PFSK-1 (cell line): ENCODE data around the gene TNFAIP8L2.

Source experiments
- FOXP2 ChIP-seq: optimal IDR thresholded peaks from 2 replicates; pipeline ENCODE3; 2011; ENCODE audit warnings: borderline replicate concordance, control low read depth, inconsistent platforms; ENCODE audit not compliant: insufficient read depth; ENCODE audit errors: extremely low read length, extremely low read depth
- POLR2AphosphoS5 ChIP-seq: IDR thresholded peaks from 2 replicates; pipeline ENCODE4 v1.6.1; 2012; ENCODE audit warnings: low read depth, mild to moderate bottlenecking, control low read depth, low read length, moderate library complexity
- SIN3A ChIP-seq: IDR thresholded peaks from 2 replicates; pipeline ENCODE4 v1.6.1; 2012; ENCODE audit warnings: mild to moderate bottlenecking, low read length, moderate library complexity, borderline replicate concordance; ENCODE audit not compliant: insufficient read depth
- TAF1 ChIP-seq: IDR thresholded peaks from 2 replicates; pipeline ENCODE4 v1.6.1; 2012; ENCODE audit warnings: low read length, control low read depth, borderline replicate concordance; ENCODE audit not compliant: insufficient read depth
- TF ChIP-seq, protein P1 (sequence below), 2 experiments: IDR thresholded peaks; 2 replicates each; pipeline versions ENCODE4 v1.6.1 to v1.8.0; 2011 to 2012; ENCODE audit warnings: low read depth in 2 of 2, low read length in 2 of 2, control low read depth in 1 of 2, inconsistent platforms in 1 of 2, mild to moderate bottlenecking in 1 of 2, moderate library complexity in 1 of 2; ENCODE audit not compliant: insufficient read depth in 1 of 2

Gene TNFAIP8L2

DNA sequence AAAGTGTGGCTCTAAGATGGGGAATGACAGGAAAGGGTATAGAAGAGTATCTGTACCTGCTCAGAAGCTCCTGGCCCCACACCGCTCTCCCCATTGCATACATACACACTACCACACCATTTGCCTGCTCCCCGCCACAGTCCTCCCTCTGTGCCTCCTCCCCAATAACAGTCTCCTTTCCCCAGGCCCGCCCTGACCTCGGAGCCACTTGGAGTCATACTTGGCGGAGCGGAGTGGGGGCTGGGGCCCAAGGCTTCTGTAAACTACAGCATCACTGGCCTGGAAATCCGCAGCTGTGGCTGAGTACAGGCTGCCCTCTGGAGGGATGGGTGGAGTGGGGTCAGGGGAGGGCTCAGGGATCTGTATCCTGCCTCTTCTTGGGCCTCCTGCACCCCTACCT, 18.7 kb upstream of the TNFAIP8L2 start:
- TF ChIP-seq FOXP2 = no peak
- TF ChIP-seq TAF1 = no peak
- no peak for TF ChIP-seq SIN3A
- TF ChIP-seq, protein P1, sequence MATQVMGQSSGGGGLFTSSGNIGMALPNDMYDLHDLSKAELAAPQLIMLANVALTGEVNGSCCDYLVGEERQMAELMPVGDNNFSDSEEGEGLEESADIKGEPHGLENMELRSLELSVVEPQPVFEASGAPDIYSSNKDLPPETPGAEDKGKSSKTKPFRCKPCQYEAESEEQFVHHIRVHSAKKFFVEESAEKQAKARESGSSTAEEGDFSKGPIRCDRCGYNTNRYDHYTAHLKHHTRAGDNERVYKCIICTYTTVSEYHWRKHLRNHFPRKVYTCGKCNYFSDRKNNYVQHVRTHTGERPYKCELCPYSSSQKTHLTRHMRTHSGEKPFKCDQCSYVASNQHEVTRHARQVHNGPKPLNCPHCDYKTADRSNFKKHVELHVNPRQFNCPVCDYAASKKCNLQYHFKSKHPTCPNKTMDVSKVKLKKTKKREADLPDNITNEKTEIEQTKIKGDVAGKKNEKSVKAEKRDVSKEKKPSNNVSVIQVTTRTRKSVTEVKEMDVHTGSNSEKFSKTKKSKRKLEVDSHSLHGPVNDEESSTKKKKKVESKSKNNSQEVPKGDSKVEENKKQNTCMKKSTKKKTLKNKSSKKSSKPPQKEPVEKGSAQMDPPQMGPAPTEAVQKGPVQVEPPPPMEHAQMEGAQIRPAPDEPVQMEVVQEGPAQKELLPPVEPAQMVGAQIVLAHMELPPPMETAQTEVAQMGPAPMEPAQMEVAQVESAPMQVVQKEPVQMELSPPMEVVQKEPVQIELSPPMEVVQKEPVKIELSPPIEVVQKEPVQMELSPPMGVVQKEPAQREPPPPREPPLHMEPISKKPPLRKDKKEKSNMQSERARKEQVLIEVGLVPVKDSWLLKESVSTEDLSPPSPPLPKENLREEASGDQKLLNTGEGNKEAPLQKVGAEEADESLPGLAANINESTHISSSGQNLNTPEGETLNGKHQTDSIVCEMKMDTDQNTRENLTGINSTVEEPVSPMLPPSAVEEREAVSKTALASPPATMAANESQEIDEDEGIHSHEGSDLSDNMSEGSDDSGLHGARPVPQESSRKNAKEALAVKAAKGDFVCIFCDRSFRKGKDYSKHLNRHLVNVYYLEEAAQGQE (IDR thresholded peaks at IDR 0.05; ENCODE audit: insufficient read depth in 1 of 2, low read depth in 2 of 2, low read length in 2 of 2) = no peak
- no peak for TF ChIP-seq POLR2AphosphoS5

DNA sequence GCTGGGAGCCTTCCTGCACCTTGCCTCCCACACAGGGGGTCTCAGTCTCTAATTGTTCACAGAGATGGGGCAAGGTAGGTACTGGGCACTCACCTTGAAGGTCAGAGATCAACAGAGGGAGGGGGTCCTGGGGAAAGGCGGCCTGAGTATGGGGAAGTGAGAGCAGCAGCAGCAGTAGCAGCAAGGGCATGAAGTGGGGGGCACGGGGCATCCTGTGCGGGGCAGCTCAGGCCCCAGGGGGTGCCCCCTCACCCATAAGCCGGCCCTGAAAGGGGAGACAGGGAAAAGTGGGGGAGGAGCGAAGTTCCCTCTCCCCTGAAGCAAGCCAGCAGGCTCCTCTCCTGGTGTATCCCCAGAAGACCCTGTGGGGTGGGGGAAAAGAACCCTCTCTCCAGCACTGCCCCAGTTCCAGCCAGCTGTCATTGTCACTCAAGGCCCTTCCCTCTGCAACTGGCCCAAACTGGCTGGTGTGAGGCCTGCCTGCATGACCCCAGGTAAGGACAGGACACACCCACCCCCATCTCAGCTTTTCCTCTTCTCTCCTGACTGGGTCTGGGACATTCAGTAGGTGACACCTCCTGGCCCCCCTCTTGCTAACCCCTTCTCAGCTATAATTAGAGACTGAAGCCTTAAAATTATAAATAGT, 13.9 kb upstream of the TNFAIP8L2 start:
- no peak for TF ChIP-seq FOXP2
- TF ChIP-seq POLR2AphosphoS5 = no peak

DNA sequence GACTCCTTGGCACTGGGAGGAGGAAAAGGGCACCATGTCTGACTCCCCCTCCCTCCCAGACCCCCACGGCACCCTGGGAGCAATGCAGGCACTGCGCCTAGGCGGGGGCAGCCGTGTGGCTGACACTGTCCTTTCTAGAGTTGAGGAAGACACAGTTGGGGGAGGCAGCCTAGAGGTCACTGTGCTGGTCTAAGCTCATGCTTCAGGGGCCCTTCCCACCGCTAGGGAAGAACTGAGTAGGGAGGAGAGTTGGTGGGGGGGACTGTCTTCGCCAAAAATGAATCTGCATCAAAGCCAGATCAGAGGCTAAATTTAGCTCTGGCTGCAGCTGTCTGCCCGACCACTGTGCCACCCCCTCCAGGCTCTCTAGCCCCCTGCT, 13.4 kb upstream of the TNFAIP8L2 start:
- TF ChIP-seq, protein P1 (IDR thresholded peaks at IDR 0.05; ENCODE audit: insufficient read depth in 1 of 2, low read depth in 2 of 2, low read length in 2 of 2) = no peak
- TF ChIP-seq SIN3A (no peak), FOXP2 (no peak), POLR2AphosphoS5 (no peak), TAF1 (no peak)

DNA sequence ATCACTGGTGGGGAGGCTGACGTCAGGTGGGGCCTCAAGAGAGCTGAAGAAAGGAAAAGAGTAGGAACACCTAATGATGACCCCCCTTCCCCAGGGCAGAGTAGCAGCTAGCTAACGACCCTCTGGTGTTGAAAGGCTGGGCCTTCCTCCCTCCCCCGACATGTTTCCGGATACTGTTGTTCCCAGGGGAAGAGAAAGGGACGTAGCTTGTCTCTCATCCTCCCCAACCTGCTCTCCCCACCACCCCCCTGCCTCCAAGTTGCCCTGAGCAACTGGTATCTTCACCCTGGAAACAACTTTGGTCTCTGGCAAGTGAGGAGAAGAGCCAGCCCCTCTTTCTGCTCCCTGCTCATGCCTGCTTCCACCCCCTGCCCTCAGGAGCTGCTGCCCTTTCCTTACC, 12.5 kb upstream of the TNFAIP8L2 start:
- TF ChIP-seq POLR2AphosphoS5 (no peak), TAF1 (no peak), FOXP2 (no peak), SIN3A (no peak)
- TF ChIP-seq, protein P1 (IDR thresholded peaks at IDR 0.05; ENCODE audit: insufficient read depth in 1 of 2, low read depth in 2 of 2, low read length in 2 of 2) = no peak

DNA sequence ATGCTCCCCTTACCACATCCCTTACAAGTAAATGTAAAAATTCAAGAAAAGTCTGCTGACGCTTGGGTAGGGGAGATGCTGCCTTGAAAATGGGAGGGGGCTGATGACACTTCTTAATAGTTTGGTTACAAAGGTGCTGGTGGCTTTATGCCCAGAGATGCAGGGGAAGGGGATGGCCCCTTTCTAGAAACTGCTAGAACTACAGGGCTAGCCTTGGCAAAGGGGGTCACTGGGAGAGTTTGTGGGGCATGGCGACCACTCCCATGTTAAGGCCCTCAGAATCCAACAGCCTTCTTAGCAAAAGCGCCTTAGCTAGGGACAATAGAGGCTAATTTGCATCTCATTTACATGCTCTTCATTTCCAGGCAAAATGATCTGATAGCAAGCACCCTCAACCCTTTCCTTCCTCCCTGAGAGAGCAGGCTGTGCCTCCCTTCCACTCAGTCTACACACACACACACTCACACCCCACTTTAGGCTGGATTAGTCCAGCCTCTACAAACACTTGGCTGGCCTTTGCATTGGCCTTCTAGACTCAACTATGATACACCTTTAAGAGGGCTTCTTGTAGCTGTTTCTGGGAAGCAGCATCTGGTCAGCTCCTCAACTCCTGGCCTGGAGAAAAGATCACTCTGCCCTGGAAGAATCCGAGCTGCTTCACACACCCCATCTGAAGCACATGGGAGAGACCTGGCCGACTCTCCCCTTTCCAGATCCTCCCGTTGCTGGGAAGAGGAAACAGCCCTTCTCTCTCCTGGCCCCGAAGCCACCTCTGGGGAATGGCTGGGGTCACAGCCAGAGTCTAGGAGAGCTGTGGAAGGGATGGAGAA, 11.8 kb upstream of the TNFAIP8L2 start:
- TF ChIP-seq SIN3A (no peak), FOXP2 (no peak), TAF1 (no peak), POLR2AphosphoS5 (no peak)
- TF ChIP-seq, protein P1 (IDR thresholded peaks at IDR 0.05; ENCODE audit: insufficient read depth in 1 of 2, low read depth in 2 of 2, low read length in 2 of 2) = no peak
